ENCODE data around the gene TIMP2. TPM values are rescaled to one million over a fixed set of nuclear protein-coding genes. Genes with fewer than 3 reads are reported as not detected.

Gene TIMP2, protein sequence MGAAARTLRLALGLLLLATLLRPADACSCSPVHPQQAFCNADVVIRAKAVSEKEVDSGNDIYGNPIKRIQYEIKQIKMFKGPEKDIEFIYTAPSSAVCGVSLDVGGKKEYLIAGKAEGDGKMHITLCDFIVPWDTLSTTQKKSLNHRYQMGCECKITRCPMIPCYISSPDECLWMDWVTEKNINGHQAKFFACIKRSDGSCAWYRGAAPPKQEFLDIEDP
- polyA plus RNA-seq (2012; ENCODE audit: missing spikeins) = not detected

DNA sequence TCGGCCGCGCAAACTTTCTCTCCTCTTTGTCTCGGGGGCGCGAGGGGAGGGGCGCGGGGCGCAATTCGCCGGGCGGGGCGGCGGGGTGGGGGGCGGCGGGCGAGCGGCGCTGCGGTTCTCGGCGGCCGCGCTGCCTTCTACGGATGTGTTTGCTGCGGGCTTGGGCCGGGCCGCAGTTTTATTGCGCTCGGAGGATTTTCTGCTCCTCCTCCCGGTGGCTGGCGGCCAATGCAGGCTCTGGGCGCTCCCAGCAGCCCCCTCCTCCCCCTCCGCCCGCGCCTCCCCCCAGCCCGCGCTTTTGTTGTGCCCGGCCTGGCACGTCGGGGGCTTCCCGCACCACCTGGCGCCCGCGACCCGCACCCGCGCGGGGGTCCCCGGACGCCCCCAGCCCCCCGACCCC is at the start of gene TIMP2:
Gene TIMP2 (minus strand): TSS at position 154 of the 400 bp plus-strand sequence. CDS start 299 bp downstream, outside the sequence.
- TF ChIP-seq TAF1 (IDR thresholded peaks at IDR 0.05; ENCODE audit: borderline replicate concordance, low read depth, low read length) = no peak
- TF ChIP-seq POLR2A (IDR thresholded peaks at IDR 0.05; ENCODE audit: low read depth, low read length) = no peak
- no peak for TF ChIP-seq POLR2AphosphoS5 (IDR thresholded peaks at IDR 0.05; ENCODE audit: low read depth, low read length)
- FAIRE-seq = no peak
- DNase-seq (ENCODE audit: insufficient read length) = no peak

DNA sequence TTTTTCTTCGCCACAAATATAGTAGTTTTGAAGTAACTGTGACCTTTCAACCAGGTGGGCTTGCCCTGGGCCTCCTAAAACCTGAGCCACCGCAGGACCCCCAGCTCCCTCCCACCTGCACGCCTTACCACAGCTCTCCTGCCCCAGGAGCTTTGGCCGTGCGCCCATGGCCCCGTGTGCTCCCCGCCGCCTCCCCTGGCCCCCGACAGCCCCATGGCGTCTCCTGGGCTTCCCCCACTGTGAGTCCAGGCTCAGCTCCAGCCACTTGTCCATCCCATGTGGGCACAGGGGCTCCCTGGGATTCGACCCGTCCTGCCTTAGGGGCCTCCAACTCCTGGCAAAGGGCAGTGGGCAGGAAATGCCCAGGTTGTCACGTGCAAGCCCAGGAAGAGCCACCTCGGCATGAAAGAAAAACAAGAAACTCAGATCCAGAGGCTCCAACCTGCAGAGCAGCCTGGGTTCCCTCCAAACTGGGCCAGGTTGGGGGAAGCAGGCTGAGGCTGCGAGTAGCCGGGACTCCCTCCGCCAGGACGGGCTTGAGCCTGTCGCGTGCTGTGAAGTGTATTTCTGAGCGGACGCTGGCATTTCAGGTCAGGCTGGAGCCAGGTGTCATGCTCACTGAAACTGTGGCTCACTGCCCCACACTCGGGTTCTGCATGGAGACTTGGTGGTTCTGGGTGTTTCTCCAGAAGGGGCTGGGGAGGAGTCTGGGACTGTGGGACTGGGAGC is 48.8 kb upstream of the TIMP2 start:
- FAIRE-seq = no peak

DNA sequence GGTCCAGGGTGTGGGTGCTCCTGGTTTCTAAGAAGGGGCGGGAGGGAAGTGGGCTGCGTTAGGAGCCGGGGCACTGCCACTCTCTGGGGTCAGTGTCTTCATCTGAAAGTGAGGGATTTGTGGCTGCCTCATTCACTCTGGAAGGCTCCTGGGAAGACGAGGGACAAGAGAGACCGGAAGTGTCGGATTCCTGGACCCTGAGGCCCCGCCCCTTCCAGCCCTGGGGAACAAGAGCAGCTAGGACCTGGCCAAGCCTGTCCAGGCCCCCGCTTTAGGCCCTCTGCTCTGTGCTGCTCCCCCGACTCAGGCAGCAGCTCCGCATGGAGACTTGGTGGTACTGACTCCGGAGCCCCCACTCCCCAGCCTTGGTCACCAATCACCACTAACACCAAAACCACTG is 48.0 kb upstream of the TIMP2 start:
- DNase-seq (ENCODE audit: insufficient read length) (no peak), FAIRE-seq (no peak)
- TF ChIP-seq POLR2AphosphoS5 (IDR thresholded peaks at IDR 0.05; ENCODE audit: low read depth, low read length) = no peak
- TF ChIP-seq POLR2A (IDR thresholded peaks at IDR 0.05; ENCODE audit: low read depth, low read length) = no peak
- TF ChIP-seq TAF1 (IDR thresholded peaks at IDR 0.05; ENCODE audit: borderline replicate concordance, low read depth, low read length) = no peak

More for the DNA sequence above, 48.8 kb upstream of the TIMP2 start:
- DNase-seq (ENCODE audit: insufficient read length) = no peak
- no peak for TF ChIP-seq TAF1 (IDR thresholded peaks at IDR 0.05; ENCODE audit: borderline replicate concordance, low read depth, low read length)
- TF ChIP-seq POLR2A (IDR thresholded peaks at IDR 0.05; ENCODE audit: low read depth, low read length) = no peak
- no peak for TF ChIP-seq POLR2AphosphoS5 (IDR thresholded peaks at IDR 0.05; ENCODE audit: low read depth, low read length)

DNA sequence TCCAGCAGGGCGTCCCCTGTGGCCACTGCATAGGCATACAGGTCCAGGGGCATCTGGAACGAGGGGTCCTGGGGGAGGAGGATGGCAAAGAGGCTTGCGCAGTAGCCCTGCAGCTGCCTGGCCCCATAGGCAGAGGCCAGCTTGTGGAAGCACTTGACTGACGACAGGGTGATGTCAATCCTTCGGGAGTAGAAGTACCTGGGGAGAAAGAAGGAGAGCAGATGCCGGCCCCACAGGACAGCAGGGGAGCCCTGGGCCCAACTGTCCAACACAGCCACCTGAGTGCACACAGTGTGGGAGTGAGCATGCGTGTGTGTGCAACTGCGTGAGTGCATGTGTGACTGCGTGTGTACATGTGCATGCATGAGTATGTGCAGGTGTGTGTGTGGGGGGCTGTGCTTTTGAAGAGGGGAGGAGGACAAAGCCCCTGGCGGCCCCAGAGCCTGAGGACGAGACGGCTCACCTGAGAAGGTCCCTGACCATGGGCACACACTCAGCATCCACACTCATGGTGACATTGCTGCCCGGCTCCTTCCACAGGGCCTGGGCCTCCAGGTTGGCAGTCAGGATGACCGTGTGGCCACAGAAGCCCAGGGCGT is 47.4 kb upstream of the TIMP2 start:
- no peak for DNase-seq (ENCODE audit: insufficient read length)
- FAIRE-seq = no peak
- TF ChIP-seq TAF1 (IDR thresholded peaks at IDR 0.05; ENCODE audit: borderline replicate concordance, low read depth, low read length) (no peak), POLR2A (IDR thresholded peaks at IDR 0.05; ENCODE audit: low read depth, low read length) (no peak)

DNA sequence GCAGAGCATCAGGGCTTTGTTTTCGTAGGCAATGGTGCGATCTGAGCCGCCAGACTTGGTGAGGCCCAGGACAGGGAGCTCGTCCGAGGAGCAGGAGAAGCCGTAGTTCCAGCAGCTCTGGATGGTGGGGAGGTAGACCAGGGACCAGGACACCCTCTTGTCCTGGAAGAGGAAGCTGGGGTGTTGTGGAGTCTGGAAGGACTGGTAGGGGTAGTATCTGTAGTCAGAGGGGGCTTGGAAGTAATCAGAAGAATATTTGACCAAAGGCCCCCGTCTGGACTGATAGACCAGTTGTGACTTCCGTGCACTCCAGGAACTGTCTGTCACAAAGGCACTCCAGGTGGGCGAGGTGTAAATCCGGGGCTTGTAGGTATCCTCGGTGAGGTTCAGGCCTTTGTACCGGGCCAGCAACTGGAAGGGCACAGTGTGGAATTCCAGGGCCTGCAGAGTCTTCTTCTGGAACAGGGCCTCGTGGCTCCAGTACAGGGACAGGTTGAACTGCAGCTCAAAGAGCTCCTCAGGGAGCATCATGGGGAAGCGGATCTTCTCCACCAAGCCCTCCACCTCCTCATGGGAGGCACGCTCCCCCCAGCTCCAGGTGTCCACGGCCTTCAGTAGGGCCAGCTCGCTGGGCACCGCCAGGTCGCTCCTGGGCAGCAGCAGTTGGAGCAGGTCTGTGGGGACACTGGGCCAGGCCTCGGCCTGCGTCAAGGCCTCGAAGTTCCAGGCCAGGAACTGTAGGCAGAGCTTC is 46.7 kb upstream of the TIMP2 start:
- DNase-seq (ENCODE audit: insufficient read length) (no peak), FAIRE-seq (no peak)
- TF ChIP-seq POLR2A (IDR thresholded peaks at IDR 0.05; ENCODE audit: low read depth, low read length) = no peak

DNA sequence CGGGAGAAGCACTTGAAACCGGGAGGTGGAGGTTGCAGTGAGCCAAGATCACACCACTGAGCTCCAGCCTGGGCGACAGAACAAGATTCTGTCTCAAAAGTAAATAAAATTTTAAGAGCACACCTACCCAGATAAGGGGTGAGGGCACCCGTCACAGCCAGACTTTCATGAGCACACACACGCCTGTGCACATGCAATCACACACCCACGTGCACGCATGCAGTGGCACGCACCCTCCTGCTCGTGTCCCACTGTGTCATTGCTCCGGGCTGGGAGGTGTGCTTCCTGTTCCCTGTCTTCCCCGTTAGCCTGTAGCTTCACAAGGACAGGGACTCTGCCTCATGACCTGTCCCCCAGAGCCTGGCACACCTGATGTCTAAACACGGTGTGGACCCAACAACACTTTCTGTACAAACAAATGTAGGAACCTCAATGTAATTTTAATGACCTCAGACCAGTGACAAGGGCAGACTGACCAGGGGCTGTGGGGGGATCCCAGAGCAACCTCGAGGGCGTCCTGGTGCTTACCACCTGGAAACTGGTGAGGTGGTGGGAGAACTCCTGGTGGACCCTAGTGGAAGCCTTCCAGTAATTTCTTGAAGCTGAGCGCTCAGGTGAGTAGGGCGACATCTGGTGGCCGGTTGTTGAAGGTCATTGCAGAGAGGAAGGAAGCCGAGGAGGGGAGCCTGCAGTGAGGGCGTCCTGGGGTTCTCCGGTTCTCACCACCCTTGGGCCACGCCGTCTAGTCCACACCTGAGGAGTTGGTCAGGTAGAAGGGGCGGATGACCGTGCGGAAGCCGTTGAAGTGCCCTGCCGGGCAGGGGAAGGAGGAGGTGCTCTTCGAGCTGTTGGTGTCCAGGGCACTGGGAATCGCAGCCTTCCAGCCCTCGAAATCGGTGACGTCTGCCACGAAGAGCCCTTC is 45.9 kb upstream of the TIMP2 start:
- DNase-seq (ENCODE audit: insufficient read length) (peak; percentile 81), FAIRE-seq (no peak)
- TF ChIP-seq POLR2AphosphoS5 (IDR thresholded peaks at IDR 0.05; ENCODE audit: low read depth, low read length) (no peak), TAF1 (IDR thresholded peaks at IDR 0.05; ENCODE audit: borderline replicate concordance, low read depth, low read length) (no peak), POLR2A (IDR thresholded peaks at IDR 0.05; ENCODE audit: low read depth, low read length) (no peak)

DNA sequence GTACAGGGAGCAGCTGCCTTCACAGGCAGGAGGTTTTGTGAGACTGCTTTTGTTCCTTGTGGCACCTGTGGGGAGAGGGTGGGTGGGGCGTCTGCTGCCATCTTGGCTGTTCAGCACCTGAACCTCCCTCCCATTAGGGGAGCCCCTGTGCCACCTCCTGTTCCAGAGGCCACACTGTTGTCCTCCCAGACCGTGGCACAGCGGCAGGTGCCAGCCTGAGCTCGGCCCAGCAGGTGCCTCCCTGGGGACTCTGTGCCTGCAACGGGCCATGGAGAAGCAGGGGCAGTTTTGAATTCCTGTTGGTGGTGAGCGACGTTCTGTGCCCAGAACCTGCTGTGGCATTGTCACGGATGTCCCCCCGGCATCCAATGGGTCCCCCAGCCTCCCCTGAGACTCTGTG is 44.7 kb upstream of the TIMP2 start:
- no peak for TF ChIP-seq POLR2A (IDR thresholded peaks at IDR 0.05; ENCODE audit: low read depth, low read length)
- no peak for TF ChIP-seq TAF1 (IDR thresholded peaks at IDR 0.05; ENCODE audit: borderline replicate concordance, low read depth, low read length)
- TF ChIP-seq POLR2AphosphoS5 (IDR thresholded peaks at IDR 0.05; ENCODE audit: low read depth, low read length) = no peak
- DNase-seq (ENCODE audit: insufficient read length) (no peak), FAIRE-seq (no peak)

DNA sequence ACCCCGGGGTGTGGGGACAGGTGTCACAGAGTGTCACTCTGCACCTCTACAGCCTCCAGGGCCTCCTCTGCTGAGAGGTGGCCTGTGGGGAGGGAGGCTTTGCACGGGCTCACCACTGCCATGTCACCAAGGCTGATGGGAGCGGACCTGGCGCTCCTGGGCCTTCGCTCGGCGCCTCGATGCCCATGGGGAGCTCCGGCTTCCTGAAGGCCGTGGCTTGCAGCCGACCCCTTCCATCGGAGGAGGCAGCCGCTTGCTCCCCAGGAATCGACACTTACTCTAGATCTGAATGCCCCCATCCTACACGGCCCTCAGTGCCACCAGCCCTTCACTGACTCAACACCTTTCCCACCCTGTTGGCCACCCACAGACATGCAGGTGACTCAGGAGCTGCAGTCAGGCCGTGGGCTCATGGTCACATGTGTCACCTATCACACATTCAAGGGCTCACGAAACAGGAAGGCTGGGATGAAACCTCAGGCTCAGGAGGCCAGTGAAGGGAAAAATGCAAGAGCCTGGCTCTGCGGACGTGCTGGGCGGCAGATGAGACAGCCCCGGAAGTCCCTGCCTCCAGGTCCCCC is 42.7 kb upstream of the TIMP2 start:
- FAIRE-seq (no peak), DNase-seq (ENCODE audit: insufficient read length) (no peak)
- TF ChIP-seq TAF1 (IDR thresholded peaks at IDR 0.05; ENCODE audit: borderline replicate concordance, low read depth, low read length) = no peak

DNA sequence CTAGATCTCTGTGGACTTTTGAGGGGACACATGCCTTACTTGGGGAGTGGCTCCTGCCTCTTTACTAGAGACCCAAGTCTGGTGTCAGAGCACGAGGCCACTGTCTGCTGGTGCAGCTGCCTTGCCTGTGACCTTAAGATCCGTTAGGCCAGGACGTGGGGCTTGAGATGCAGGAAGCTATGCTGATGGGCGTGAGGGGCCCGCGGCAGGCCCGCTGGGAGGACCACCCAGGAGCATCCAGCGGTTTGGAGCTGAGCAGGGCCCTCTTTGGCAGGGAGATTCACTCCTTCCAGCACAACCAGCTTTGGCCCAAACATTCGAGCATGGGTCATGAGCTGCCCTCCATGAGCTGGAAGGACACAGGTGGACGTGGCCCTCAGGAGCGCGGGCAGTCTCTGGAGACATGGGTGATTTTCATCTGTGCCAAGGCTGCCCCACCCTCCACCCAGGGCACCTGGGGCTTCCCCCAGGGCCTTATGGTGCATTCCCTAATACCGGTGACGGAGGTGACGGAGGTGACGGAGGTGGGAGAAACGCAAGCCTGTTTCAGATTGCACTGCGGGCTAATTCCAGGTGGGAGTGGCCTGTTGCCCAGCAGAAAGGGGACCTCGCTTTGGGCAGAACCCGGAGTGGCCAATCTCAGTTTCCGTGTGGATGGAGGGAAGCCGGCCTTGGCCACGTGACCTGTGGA is 41.9 kb upstream of the TIMP2 start:
- FAIRE-seq (no peak), DNase-seq (ENCODE audit: insufficient read length) (no peak)
- TF ChIP-seq POLR2AphosphoS5 (IDR thresholded peaks at IDR 0.05; ENCODE audit: low read depth, low read length) (no peak), TAF1 (IDR thresholded peaks at IDR 0.05; ENCODE audit: borderline replicate concordance, low read depth, low read length) (no peak), POLR2A (IDR thresholded peaks at IDR 0.05; ENCODE audit: low read depth, low read length) (no peak)

DNA sequence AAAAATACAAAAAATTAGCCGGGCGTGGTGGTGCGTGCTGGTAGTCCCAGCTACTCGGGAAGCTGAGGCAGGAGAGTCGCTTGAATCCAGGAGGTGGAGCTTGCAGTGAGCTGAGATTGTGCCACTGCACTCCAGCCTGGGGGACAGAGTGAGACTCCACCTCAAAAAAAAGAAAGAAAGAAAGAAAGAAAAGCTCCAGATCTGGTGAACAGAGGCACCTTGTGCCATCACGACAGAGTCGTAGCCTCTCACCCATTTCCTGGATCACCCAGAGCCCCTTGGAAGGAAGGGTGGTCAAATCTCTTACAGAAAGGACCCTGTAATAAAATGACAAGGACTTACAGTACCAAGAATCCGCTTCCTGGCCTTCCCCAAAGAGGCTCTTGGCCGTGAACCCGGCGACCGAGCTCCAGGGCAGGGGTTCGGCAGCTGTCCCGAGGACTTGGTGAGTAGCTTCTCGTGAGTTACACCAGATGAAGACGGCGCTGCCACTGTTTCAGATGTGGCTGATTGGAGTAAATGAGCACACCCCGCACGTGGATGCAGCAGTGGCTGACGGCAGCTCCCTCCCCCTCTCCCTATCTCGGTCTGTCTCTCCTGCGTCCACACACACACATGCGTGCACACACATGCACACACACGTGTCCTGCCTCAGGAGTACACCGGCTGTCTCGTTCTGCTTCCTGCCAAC is 41.1 kb upstream of the TIMP2 start:
- DNase-seq (ENCODE audit: insufficient read length) (no peak), FAIRE-seq (no peak)
- no peak for TF ChIP-seq TAF1 (IDR thresholded peaks at IDR 0.05; ENCODE audit: borderline replicate concordance, low read depth, low read length)
- no peak for TF ChIP-seq POLR2A (IDR thresholded peaks at IDR 0.05; ENCODE audit: low read depth, low read length)
- no peak for TF ChIP-seq POLR2AphosphoS5 (IDR thresholded peaks at IDR 0.05; ENCODE audit: low read depth, low read length)
